HFF-Myc (cell line): ENCODE measurements around the gene ADIPOR1.
"Not testable (repeated sequence)": the region's sequence is repeated elsewhere in the genome, so short reads cannot be mapped to it uniquely, and the experiment has no call there.

ENCODE experiments used
- DNase-seq: peaks from one replicate; pipeline ENCODE4 v3.0.0-alpha.2; 2011; ENCODE audit warnings: low read depth; ENCODE audit errors: extremely low read depth
- H3K4me3 ChIP-seq: replicated peaks from 2 replicates; pipeline ENCODE4 v1.5.1; 2011; ENCODE audit warnings: low read depth, mild to moderate bottlenecking, control low read depth, low read length
- TF ChIP-seq, protein P1 (sequence below): IDR thresholded peaks from 2 replicates; pipeline ENCODE4 v1.5.1; 2012; ENCODE audit warnings: mild to moderate bottlenecking, low read depth, low read length, control low read depth; ENCODE audit errors: missing control alignments

The ADIPOR1 gene

DNA sequence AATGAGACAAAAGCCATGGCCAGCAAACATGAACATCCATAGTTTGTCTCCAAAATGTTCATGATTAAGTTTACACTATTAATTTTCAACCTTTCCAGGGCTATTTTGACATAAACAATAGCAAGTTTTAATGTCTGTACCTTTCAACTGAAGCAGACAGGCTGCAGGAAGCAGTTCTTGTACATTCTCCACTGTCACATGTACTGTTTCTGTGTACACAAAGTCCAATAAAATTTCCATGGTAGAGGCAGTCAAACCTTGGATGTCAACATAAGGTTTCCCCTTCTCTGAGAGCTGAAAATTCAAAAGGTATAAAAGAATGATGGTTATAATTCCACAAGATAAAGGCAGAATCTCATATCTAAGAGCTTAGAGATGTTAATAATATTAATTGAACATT, 38.5 kb downstream of the ADIPOR1 start:
- DNase-seq = no peak
- TF ChIP-seq, protein P1, sequence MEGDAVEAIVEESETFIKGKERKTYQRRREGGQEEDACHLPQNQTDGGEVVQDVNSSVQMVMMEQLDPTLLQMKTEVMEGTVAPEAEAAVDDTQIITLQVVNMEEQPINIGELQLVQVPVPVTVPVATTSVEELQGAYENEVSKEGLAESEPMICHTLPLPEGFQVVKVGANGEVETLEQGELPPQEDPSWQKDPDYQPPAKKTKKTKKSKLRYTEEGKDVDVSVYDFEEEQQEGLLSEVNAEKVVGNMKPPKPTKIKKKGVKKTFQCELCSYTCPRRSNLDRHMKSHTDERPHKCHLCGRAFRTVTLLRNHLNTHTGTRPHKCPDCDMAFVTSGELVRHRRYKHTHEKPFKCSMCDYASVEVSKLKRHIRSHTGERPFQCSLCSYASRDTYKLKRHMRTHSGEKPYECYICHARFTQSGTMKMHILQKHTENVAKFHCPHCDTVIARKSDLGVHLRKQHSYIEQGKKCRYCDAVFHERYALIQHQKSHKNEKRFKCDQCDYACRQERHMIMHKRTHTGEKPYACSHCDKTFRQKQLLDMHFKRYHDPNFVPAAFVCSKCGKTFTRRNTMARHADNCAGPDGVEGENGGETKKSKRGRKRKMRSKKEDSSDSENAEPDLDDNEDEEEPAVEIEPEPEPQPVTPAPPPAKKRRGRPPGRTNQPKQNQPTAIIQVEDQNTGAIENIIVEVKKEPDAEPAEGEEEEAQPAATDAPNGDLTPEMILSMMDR = no peak
- H3K4me3 ChIP-seq = no peak overlapping the region

DNA sequence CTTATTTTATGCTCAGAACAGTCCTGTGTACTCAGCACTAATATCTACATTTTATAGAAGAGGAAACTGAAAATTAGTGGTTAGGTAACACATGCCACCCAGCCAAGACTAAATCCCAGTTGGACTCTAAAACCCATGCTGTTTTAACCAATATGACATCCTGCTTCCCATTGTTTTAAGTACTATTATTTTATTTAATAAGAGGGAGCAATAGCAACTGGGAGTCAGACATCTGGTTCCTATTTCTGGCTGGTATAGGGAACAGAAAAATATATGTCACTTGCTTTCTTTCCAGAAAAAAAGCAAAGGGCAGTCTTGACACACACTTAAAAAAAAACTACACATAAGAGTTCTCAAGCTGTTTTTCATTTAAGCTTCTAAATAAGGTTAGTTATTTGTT, 43.0 kb downstream of the ADIPOR1 start:
- H3K4me3 ChIP-seq = no peak overlapping the region
- no peak for DNase-seq
- TF ChIP-seq, protein P1 = no peak

DNA sequence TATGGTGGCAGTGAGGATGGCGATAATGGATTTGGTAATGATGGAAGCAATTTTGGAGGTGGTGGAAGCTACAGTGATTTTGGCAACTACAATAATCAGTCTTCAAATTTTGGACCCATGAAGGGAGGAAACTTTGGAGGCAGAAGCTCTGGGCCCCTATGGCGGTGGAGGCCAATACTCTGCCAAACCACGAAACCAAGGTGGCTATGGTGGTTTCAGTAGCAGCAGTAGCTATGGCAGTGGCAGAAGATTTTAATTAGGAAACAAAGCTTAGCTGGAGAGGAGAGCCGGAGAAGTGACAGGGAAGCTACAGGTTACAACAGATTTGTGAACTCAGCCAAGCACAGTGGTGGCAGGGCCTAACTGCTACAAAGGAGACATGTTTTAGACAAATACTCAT, 45.6 kb downstream of the ADIPOR1 start:
- not testable (repeated sequence) for DNase-seq

DNA sequence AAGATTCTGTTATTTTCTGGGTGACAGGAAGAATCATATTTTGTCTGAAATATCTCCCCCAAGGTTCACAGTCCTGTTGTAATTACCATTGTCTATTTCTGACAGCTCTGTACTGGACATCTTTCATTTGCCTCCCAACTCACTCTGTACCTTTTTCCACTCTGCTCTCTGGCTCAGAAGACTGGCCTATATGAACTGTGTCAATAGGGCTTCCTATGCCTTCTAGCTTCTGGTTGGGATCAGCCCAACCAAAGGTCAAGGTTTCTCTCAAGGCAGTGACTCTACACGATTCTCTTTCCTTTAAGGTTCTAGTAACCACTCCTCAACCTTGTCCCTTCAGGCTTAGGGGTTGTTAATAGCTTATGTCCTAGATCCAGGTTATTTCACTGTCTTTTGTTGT, 48.6 kb downstream of the ADIPOR1 start:
- no peak overlapping the region for H3K4me3 ChIP-seq
- no peak for DNase-seq
- TF ChIP-seq, protein P1 = no peak

More for the DNA sequence above, 45.6 kb downstream of the ADIPOR1 start:
- H3K4me3 ChIP-seq = not testable (repeated sequence)

DNA sequence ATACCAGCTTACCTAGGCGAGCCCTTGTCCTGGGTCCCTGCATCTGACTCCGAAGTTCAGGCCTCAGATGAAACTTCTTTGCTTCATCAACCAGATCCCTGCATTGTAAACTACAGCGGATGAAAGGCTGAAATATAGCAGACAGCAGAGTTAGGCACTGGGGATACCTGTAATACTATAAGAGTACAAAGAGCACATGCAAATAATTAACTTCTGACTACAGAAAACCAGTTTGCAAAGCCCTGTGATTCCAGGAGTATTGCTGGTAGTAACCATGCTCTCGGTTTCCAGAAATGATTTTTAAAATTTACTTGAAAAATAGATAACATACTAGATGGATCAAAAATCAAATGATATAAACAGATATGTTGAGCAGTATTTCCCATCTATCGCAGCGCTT, 49.1 kb downstream of the ADIPOR1 start:
- DNase-seq = no peak
- TF ChIP-seq, protein P1 = no peak
- H3K4me3 ChIP-seq = no peak overlapping the region

DNA sequence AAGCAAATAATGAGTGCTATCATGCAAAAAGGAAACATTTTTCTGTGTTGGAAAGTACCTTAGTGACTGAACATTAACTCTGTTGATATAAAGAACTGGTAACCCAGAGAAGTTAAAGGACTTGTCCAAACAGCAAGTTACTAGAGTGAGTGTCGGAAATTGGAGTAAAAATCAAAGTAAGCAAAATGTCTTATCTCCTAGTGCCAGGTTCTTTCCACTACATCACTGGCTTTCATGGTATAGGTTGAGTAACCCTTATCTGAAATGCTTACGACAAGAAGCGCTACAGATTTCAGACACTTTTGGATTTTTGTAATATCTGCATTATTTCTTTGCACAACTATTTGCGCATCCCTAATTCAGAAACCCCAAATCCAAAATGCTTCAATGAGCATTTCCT, 52.8 kb downstream of the ADIPOR1 start:
- H3K4me3 ChIP-seq = no peak overlapping the region
- TF ChIP-seq, protein P1 = no peak
- DNase-seq = no peak

DNA sequence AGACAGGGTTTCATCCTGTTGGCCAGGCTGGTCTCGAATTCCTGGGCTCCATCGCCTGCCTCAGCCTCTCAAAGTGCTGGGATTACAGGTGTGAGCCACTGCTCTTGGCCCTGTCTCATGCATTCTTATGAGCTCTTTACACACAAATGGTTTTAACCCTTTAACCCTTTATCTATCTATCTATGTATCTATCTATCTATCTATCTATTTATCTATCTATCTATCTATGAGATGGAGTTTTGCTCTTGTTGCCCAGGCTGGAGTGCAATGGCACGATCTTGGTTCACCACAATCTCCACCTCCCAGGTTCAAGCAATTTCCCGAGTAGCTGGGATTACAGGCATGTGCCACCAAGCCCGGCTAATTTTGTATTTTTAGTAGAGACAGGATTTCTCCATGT, 54.3 kb downstream of the ADIPOR1 start:
- H3K4me3 ChIP-seq, DNase-seq: not testable (repeated sequence)

DNA sequence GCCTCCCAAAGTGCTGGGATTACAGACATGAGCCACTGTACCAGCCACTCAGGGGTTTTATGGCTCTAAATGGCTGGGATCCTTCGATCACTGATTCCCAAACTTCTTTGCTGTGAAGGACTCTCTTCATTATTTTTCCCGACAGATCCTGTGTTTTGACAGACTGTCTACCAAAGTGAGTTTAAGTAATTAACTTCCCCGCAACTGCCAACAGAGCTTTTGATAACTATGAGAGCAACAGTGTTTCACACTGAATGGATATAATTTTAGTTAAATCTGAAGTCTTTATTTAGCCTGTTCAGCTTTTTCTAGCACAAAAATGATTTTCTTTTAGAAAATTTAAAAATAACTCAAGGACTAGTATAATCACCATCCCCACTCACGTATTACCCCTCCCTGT, 56.6 kb downstream of the ADIPOR1 start:
- no peak for DNase-seq
- H3K4me3 ChIP-seq = no peak overlapping the region
- TF ChIP-seq, protein P1 = no peak
